ENCODE data around the gene MAF.

MAF gene

DNA sequence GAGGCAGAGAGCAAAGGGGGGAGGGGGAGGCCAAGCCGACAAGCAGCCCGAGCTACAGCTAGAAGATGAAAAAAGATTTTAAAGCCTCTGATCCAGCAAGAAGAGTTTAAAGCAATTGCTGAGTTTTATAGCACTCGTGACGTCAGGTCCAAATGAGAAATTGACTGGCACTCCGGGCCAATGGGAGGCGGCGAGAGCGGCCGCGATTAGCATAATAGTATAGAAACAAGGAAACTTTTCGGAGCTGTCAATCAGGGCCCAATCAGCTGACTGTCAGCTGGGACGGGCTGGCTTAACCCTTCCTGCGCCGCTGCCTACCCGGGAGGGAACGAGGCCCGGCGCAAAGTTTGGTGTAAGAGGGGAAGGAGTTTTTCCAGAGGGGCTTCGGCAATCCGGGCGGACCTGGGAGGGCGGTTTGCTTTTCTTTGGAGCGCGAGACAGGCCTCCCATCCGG lies at the start of gene MAF:
TSS of gene MAF (minus strand) at position 100 of the 454 bp plus-strand sequence. CDS start 835 bp downstream, outside the sequence.
- peak; percentile 82 for DNase-seq

DNA sequence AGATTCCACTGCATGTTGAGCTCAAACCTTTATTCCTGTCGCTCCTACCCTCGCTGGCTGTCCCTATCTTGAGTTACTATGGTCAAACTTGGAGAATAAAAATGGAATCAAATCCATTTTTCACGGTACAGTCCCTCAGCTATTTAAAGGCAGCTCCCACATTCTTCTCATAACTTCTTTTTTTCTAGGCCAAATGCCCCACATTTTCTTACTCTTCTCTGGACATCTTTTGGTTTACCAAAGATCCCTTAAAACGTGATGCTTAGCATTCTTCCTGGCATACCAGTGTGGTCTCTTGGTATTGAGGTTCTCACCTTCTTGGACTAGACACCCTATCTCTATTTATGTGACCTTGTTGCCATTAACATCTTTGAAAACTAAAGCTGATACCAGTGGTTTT lies 48.3 kb upstream of the MAF start:
- DNase-seq: no peak

DNA sequence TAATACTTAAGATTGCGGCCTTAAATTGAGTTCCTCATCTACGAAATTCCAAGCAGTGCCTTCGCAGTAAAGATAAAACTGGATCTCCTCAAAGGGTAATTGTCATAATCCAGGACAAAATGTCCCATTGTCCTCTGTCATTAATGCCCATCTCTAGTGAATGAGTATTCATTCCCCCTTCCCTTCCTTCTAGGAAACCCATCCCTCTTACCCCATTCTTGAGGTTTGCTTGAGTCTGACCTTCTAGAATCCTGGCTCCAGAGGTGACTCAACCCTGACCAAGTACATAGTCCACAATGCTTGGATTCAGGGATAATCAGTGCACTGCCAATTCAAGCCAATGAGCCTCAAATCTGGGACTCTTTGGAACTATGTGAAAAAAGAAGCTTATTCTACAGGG lies 47.0 kb upstream of the MAF start:
- DNase-seq: no peak

DNA sequence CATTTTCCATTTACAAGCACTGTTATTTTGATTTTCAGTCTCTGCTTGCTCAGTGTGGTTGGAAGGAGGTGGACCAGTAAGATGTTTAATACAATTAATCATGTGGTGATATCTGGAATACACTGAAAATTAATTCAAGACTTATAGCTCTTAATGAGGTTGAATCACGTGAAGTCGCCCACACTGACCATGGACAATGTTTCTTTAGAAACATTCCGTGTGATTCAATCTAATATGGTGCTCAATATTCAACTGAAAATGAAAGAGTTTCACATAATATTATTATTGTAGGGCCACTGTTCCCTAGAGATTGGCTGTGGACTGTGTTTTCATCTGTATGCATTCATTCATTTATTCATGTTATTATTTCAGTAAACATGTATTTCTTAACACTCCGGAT lies 45.2 kb upstream of the MAF start:
- no peak for DNase-seq

DNA sequence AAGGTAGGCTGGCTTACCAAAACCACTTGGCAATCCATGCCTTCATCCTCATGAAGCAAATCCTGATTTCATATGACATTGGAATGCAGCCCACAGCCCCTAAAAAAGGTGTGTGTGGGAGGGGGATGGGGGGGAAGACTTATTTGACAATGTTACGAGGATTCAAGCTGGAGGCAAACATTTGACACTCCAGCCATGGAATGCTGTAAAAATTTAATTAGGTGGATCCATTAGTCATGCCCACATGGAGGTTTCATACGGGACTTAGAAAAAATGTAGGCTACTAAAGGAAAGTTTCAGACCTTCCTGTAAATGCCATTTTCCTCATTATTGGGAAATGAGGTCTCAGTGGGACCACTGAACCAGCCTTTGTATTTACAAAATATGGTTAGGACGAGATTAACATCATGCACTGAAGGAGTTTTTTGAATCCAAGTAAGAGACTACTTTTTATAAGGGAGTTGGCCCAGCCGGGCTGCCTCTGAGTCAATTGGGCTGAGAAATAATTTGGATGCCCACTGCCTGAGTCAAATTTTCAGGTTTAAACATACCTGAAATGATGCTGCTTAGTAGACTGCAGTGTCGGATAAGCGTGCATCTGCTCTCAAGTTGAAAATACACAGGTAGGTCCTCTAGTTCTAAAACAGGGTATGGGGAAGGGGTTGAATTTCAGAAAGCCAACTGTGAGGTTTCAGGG lies 44.6 kb upstream of the MAF start:
- no peak for DNase-seq

DNA sequence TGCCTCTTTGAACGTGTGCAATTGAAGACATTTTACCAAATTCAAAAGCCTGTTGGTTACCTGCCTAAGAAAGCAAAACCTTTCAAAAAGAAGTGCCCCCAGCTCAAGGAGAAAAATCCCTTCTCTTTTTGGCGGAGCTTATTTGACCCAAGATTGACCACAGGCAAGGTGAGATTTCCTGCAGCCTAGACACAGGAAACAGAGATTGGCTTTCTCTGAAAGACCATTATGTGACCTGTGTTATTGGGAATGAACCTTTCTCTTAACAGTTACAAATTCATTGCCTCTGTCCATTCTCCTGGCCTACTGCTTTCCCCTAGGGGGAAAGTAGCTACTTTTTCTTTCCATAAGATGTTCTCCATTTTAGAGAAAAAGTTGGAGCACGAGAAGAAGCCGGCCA lies 42.1 kb upstream of the MAF start:
- DNase-seq: no peak

DNA sequence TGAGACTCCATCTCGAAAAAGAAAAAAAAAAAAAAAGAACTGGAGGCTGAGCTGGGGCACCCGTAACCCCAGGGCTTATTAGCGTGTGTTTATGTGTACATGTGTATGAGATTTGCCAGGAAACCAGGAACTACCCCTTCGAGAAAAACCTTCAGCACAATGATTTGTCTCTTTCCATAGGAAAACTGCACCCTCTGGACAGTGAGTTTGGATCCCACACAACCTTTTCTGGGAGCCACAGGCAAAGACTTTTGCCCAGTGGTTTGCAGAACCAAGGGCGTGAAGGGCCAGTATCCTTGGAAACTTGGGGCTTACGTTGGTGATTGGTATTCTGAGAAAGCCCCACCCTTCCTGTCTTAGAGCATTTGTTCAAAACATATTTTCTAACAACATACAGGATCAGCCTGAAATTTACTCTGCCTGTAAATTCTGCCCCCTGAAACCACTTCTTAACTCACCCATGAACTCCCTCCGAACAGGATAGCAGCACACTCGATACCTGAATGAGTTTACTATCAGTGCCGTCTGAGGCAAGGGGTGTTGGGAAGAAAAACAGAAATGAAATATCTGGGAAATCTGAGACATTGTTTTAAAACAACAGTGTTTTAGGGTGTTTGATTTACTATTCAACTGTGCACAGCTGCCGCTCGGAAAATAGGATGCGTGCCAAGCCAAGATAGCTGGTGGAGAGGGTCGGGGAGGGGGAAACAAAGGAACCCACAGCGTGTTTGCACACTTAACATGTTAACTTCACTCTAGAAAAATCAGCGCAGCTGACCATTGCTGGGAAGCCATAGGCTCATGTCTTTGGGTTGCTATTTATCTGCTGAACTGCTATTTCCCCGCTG lies 40.2 kb upstream of the MAF start:
- DNase-seq: no peak

DNA sequence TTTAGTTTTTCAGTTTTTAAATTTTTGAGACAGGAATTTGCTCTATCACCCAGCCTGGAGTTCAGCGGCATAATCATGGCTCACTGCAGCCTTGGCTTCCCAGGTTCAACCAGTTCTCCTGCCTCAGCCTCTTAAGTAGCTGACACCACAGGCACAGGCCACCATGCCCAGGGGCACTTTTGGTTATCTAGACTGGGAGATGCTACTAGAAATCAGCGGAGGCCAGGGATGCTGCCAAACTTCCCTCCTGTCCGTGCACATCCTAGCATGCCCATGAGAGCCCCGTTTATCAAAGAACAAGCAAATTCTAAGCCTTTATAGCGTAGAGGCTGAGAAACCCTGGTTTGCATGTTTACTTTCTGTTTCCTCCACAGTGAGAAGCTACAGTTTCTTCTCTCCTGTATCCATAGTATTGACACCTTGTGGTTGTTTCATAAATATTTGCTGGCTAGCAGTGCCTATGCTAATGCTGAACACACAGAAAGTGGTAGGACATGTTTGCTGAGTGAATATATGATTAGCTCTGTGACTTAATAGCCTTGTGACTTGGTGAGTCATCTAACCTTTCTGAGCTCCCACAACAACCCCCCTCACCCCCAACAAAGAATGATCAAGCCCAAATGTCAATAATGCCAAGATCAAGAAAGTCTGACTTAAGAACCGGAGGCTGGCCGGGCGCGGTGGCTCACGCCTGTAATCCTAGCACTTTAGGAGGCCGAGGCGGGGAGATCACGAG lies 39.2 kb upstream of the MAF start:
- no peak for DNase-seq

DNA sequence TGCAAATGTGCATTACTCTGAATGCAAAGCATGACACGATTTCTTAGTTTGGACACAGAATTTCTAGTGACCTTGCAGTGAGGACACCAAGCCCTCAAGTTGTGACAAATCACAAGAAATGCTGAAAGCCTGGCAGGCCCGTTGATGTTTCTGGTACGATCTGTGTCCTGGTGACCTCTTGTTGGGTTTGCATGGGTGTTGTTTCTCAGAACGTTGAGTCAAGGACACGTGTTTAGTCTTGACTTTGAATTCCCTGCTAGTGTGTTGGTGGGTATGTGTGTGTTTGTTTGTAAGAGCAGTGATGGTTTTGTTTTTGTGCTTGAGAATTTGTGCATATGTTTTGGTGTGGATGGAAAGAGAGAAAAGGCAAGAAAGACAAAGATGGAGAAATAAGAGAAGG lies 37.8 kb upstream of the MAF start:
- no peak for DNase-seq

DNA sequence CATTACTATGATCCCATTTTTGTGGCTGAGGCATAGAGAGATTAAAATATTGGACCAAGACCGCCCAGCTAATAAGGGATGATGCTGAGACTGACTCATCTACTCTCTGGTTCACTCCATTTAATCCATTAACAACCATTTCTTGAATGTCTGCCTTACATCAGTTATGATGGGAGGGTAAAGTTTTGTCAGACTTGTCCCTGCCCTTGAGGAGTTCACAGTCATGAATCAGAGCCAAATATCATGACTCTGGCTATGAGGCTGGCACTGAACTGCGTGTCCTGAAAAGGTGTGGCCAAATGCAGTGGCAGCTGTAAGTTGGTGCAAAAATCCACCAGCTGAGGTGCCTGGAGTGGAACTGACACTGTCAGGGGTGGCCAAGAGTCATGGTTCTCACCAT lies 35.0 kb upstream of the MAF start:
- DNase-seq: no peak

DNA sequence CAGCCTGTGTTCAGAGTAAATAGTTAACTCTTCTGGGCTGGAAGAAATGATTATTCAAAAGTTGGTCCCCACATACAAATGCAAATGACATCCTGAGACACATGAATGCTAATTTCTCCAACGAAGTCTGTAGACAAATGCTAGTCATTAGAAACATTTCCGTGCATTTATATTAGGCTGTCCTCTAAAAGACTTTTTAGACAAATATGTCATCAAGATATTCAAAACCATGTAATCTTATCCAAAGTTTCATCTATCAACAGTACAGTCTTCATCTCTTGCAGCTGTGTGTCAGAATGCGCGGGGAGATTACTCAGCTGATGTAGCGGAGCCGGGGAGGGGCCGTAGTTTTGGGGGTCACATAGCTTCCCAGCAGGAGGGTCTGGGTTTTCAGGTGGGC lies 33.8 kb upstream of the MAF start:
- DNase-seq: no peak

DNA sequence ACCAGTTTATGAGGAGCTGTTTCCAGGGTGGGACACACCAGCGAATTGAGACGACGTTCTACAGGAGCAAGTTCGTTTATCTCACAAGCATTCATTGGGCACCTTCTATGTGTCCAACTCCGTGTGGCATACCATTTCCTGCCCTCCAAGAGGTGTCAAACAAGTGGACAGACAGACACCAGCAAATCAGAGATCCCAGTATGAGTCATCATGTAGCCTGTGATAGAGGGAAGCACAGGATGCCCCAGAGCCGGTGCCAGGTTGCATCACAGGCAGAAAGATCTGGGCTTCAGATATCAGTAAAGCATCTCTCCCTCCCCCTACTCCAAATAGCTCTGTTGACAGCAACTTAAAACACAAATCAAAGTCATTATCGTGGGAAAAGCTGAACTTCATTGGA lies 31.8 kb upstream of the MAF start:
- no peak for DNase-seq

DNA sequence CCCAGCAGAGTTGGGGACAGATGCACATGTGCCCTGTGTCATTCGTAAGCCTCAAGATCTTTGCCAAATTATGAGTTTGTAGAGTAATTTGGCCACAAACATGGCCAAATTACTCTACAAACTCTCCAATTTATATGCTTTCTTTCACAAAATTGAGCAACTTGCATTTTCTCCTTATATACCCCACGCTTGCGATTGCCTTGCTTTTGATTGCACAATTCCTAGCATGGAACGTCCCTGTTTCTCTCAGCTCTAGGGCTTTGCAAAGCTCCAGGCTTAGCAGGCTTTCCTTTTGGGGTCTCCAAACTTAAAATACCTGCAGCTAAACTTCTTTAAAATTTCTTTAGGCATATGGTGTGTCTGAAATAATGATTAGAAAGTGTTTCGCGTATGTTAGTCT lies 28.5 kb upstream of the MAF start:
- no peak for DNase-seq

DNA sequence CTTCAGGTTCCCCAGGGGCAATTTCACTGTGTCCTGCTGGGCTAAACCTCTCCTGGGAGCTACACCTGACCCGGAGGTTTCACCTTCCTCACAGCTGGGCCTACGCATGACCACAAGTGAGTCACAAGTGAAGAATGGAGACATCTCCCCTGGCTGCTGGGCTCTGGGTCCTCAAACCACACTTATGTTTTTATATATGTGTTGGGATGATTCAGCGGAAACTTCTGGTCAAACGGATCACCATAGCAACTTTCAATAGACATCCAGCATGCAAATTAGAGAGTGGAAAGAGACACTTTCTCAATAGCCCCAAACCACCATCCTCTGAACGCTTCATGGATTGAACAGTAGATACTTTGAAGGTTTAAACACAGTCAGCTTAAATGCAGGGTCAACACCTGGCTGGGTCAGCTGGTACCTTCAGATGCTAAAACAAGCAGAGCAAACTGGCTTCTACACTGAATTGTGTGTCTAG lies 28.0 kb upstream of the MAF start:
- no peak for DNase-seq

DNA sequence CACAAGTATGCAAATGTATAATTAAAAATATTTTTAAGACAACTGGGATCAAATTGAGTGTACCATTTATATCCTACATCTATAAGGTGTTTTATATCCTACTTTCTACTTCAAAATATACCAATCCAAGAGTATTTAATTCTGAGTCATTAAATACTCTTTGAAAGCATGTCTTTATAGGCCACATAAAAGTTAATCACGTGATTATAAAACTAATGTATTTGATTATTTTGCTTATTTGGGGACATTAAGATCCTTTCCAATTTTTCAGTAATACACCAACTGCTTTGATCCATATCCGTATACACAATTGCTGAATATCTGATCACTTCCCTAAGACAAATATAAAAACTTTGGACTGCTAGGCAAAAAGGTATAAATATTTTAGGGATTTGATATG lies 26.6 kb upstream of the MAF start:
- no peak for DNase-seq

DNA sequence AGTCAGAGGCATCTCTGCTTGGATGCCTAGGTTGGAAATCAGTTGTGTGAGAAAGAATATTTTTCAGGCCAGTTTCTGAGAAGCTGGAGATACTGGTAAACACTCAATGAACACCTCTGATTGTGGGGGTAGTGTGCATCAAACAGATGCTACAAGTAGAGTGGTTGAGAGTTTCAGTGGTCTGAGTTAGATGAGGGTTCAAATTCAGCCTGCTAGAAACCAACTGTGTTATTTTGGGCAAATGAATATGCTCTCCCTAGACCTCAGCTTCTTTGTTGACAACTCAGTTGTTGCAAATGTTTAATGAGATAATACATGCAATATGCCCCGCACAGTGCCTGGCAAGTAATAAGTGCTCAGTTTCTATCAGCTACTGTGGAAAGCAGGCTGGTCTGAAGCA lies 25.2 kb upstream of the MAF start:
- no peak for DNase-seq

DNA sequence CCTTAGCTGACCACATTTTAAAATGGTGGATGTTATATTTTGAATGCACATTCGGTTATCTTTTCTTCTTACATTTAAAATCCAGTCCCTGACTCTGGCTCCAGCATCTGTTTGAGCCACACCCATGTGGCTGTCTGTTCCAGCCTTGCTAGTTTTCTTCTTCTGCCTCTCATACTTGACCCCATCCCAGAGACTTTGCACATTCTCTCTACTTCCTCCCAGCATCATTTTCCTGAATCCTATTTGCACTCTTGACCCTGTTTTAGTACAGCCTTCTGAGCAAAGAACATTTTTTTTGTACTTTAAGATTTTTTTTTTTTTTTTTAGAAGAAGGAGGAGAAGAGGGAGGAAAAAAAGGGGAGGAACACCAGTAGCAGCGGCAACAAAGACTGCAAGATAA lies 23.3 kb upstream of the MAF start:
- peak; percentile 67 for DNase-seq

DNA sequence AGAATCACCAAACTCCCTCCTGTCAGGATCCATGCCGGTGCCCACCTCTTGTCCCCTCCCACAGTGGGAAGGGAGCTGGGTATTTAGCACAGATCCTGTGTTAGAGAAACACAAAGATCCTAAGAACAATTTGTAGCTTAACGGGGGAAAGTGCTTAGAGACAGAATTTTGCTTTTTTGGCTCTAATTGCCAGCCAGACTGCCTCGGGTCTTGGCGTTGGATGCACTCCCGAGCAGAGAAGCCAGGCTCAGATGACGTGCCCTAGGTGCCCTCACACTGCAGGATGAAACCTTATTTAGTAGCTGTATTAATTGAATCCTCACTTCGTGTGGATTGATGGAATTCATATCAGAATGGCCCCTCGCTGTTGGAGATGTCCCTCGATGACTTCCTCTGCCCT lies 22.5 kb upstream of the MAF start:
- DNase-seq: peak; percentile 50

DNA sequence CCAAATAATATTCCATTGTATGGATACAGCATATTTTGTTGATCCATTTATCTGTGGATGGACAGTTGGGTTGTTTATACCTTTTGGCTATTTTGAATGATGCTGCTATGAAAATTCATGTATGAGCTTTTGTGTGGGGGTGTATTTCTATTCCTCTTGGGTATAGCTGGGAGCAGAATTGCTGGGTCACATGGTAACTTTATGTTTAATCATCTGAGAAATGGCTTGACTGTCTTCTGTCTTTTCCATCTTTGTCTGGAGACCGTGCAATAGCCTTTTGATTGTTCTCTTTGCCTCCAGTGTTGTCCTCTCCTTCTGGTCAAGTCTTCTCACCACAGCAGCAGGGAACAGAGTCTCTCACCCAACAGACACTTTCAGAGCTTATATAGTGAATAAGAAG lies 20.5 kb upstream of the MAF start:
- no peak for DNase-seq

DNA sequence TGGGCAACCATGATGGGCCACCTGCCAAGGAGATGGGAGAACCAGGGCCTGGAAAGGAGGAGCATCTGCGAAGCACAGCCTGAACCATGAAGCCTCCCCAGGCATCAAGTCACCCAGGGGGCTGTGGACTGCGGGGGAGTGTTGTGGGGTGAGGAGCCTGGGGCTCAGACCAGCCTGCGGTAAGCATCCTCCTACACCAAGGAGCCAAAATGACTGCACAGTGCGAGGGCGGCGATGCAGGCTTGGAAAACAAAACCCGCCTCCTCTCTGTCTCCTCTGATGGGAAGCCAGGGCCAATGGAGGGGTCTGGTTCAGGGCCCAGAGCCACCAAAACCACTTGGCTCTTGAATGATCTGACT lies 18.1 kb upstream of the MAF start:
- no peak for DNase-seq

DNA sequence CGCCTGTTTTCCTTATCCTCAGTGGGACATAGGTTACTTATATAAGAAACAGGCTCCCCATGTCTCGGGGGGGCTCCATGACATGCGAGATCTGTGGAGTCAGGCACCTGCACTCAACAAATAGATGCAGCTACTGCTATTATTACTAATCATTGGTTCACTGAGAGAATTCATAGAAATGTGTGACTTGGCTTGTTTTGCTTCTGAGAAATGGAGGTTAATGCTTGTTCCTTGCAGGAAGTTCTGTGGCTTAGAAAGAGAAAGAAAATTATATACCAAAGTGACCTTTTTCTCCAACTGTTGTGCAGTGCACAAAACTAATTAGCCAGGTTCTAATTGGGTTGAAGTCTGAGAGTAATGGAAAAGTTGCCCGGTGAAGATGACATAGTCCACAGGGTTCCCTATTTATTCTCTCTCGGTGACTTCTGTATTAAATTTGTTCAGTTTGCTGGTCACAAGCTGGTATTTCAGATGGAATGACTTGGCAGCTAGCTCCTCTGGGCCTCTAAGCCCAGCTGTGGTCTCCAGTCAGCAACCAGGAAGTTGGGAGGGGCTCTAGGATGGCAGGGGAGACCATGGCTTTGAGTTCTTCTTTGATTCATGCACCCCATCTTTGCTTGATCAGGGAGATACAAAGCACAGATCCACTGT lies 17.6 kb upstream of the MAF start:
- no peak for DNase-seq

DNA sequence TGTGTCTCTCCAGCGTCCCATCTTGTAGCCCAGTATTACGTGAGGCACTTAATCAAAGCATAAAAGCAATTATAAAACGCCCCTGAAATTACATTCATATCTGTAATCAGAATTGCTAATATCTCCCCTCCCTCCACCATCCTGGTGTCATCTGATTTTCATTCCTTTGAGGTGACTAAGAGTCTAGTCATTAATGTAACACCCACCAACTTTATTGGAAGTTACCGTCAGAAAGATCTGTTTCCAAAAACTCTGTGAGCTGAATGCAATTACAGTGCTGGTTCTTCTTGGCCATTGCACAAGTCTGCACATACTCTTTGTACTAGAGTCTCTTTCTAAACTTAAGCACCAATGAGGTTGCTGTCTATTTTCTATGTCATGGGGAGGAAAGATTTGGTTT lies 12.5 kb upstream of the MAF start:
- DNase-seq: no peak

DNA sequence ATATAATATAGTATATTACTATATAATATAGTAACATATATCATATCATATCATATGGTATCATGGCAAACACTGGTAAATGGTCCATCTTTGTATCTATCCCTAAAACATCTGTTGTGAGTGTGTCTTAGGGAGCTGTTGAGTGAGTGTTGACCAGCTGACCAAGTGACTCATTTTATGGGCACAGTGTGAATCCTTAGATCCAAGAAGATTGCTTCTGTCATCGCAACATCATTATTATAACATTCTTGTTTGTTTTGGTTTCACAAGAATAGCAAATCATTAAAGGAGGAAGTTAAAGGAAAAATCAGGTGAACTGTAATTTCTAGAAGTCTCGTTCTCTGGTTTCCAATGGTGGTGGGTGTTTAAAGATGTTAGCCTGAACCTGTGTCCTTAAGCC lies 11.7 kb upstream of the MAF start:
- no peak for DNase-seq

Data from NCI-H2227 treated with DMSO at 0.1 percent for 48 hours (cell line).